GM23338 (cell line): ENCODE measurements around the gene C11orf21. TPM values are rescaled to one million over a fixed set of nuclear protein-coding genes. Genes with fewer than 3 reads are reported as not detected.

ENCODE experiments used
- ATAC-seq: fragments of 200-7000 bp; cut with Tn5 transposase; 3 replicates; pipeline ENCODE4 v1.9.1; 2020
- DNase-seq: peaks from one replicate; pipeline ENCODE4 v3.0.0-alpha.2; 2015; ENCODE audit warnings: low spot score
- H2AFZ ChIP-seq: fragments of 200-600 bp; sonication (generic); 2 replicates; pipeline ENCODE4 v1.8.0; 2016; ENCODE audit warnings: antibody characterized with exemption, mild to moderate bottlenecking, moderate library complexity
- H3F3A ChIP-seq: fragments of 200-600 bp; sonication (generic); replicated peaks from 2 replicates; pipeline ENCODE4 v1.8.0; 2017; ENCODE audit warnings: antibody characterized with exemption, mixed run types, low read depth
- H3K27ac ChIP-seq: fragments of 200-600 bp; sonication (generic); 2 replicates; pipeline ENCODE4 v1.6.1; 2016; ENCODE audit warnings: low read depth
- H3K27me3 ChIP-seq: fragments of 200-600 bp; sonication (generic); 2 replicates; pipeline ENCODE4 v1.8.0; 2016; ENCODE audit warnings: mild to moderate bottlenecking, mixed run types, moderate library complexity; ENCODE audit not compliant: insufficient read depth
- H3K36me3 ChIP-seq: fragments of 200-600 bp; sonication (generic); 2 replicates; pipeline ENCODE4 v1.8.0; 2016; ENCODE audit warnings: mild to moderate bottlenecking; ENCODE audit not compliant: insufficient read depth
- H3K4me1 ChIP-seq: fragments of 200-600 bp; sonication (generic); 2 replicates; pipeline ENCODE4 v1.8.0; 2016; ENCODE audit warnings: mild to moderate bottlenecking, moderate library complexity; ENCODE audit not compliant: insufficient read depth
- H3K4me2 ChIP-seq: fragments of 200-600 bp; sonication (generic); 2 replicates; pipeline ENCODE4 v1.7.1; 2017; ENCODE audit warnings: mixed run types
- H3K4me3 ChIP-seq: fragments of 200-600 bp; sonication (generic); 2 replicates; pipeline ENCODE4 v1.6.1; 2016; ENCODE audit warnings: mixed run types
- H3K79me2 ChIP-seq: fragments of 200-600 bp; sonication (generic); replicated peaks from 2 replicates; pipeline ENCODE4 v1.8.0; 2017; ENCODE audit warnings: mild to moderate bottlenecking; ENCODE audit not compliant: insufficient read depth
- H3K9me2 ChIP-seq: fragments of 200-600 bp; sonication (generic); 2 replicates; pipeline ENCODE4 v1.8.0; 2017; ENCODE audit not compliant: insufficient read depth
- H4K20me1 ChIP-seq: fragments of 200-600 bp; sonication (generic); replicated peaks from 2 replicates; pipeline ENCODE4 v1.8.0; 2017; ENCODE audit warnings: mild to moderate bottlenecking; ENCODE audit not compliant: insufficient read depth
- H3K27ac Mint-ChIP-seq: 2 replicates; pipeline ENCODE4 v1.8.0; 2020; ENCODE audit warnings: inconsistent platforms, mild to moderate bottlenecking, moderate library complexity, mixed read lengths
- H3K27me3 Mint-ChIP-seq: 3 replicates; pipeline ENCODE4 v1.8.0; 2022; ENCODE audit warnings: low read depth, mild to moderate bottlenecking, moderate library complexity, mixed read lengths, inconsistent platforms; ENCODE audit not compliant: insufficient read depth, poor library complexity
- H3K36me3 Mint-ChIP-seq: 3 replicates; pipeline ENCODE4 v1.8.0; 2021; ENCODE audit warnings: low read depth, mild to moderate bottlenecking, inconsistent platforms, moderate library complexity, mixed read lengths
- H3K4me1 Mint-ChIP-seq: 3 replicates; pipeline ENCODE4 v1.8.0; 2020; ENCODE audit warnings: mild to moderate bottlenecking, inconsistent platforms, mixed read lengths
- H3K4me3 Mint-ChIP-seq: 3 replicates; pipeline ENCODE4 v1.8.0; 2021; ENCODE audit warnings: moderate library complexity, mild to moderate bottlenecking, inconsistent platforms, mixed read lengths
- H3K9me3 Mint-ChIP-seq: 3 replicates; pipeline ENCODE4 v1.8.0; 2020; ENCODE audit warnings: moderate library complexity, mild to moderate bottlenecking, inconsistent platforms, mixed read lengths
- CTCF ChIP-seq, 2 experiments: fragments of 200-600 bp in 1 of 2; sonication (generic) in 1 of 2; conservative IDR thresholded peaks; 2 replicates each; pipeline versions ENCODE4 v1.5.1 to v1.6.1; 2016 to 2017; ENCODE audit warnings: antibody characterized with exemption in 2 of 2, low read depth in 2 of 2, mild to moderate bottlenecking in 2 of 2, moderate library complexity in 1 of 2
- EZH2phosphoT487 ChIP-seq: fragments of 200-600 bp; sonication (generic); IDR thresholded peaks from one replicate; pipeline ENCODE4 v1.8.1; 2018; ENCODE audit warnings: antibody characterized with exemption; ENCODE audit not compliant: unreplicated experiment
- polyA plus RNA-seq: library from polyadenylated mRNA; unstranded; fragments of >200 nt; fragmentation: Nextera tagmentation; extraction: Ambion mirVana; gene quantifications from 2 replicates; pipeline ENCODE4 v1.2.1, GENCODE V29; 2016
- total RNA-seq: library from RNA; depleted of rRNA; stranded (reverse); fragments of >200 nt; shearing (Covaris generic); gene quantifications from 2 replicates; pipeline ENCODE4 v1.2.3, GENCODE V29; 2014
- TF ChIP-seq, protein P1 (sequence below): fragments of 250-450 bp; sonication (Bioruptor Pico); IDR thresholded peaks from 2 replicates; pipeline ENCODE4 v1.5.0; 2020; ENCODE audit warnings: mild to moderate bottlenecking, moderate library complexity

C11orf21 gene
- total and polyA plus RNA-seq, 2 experiments from 2014 or later = not detected

DNA sequence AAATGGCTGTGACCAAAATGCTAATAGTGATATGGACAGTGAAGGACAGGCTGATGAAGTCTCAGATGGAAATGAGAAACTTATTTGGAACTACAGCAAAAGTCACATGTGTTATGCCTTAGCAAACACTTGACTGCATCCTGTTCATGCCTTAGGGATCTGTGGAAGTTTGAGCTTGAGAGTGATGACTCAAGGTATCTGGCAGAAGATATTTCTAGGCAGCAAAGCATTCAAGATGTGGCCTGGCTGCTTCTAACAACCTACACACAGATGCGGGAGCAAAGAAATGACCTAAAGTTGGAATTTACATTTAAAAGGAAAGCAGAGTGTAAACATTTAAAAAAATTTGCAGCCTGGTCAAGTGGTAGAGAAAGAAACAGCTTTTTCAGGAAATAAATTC, 47.3 kb upstream of the C11orf21 start:
- Histone ChIP-seq H3F3A (no peaks in the 10 kb centered on the region), H3K79me2 (no peaks in the 10 kb centered on the region), H3K27ac (no peak overlapping the region), H3K9me2 (no peaks in the 10 kb centered on the region), H3K36me3 (peaks cover 3% of the 10 kb centered on the region), H3K4me2 (no peak overlapping the region), H3K27me3 (no peaks in the 10 kb centered on the region), H3K4me3 (no peak overlapping the region), H2AFZ (no peak overlapping the region), H4K20me1 (no peaks in the 10 kb centered on the region), H3K4me1 (no peaks in the 10 kb centered on the region)
- TF ChIP-seq CTCF (conservative IDR thresholded peaks at IDR 0.05; ENCODE audit: low read depth in 2 of 2) (no peak), EZH2phosphoT487 (no peak)
- TF ChIP-seq, protein P1, sequence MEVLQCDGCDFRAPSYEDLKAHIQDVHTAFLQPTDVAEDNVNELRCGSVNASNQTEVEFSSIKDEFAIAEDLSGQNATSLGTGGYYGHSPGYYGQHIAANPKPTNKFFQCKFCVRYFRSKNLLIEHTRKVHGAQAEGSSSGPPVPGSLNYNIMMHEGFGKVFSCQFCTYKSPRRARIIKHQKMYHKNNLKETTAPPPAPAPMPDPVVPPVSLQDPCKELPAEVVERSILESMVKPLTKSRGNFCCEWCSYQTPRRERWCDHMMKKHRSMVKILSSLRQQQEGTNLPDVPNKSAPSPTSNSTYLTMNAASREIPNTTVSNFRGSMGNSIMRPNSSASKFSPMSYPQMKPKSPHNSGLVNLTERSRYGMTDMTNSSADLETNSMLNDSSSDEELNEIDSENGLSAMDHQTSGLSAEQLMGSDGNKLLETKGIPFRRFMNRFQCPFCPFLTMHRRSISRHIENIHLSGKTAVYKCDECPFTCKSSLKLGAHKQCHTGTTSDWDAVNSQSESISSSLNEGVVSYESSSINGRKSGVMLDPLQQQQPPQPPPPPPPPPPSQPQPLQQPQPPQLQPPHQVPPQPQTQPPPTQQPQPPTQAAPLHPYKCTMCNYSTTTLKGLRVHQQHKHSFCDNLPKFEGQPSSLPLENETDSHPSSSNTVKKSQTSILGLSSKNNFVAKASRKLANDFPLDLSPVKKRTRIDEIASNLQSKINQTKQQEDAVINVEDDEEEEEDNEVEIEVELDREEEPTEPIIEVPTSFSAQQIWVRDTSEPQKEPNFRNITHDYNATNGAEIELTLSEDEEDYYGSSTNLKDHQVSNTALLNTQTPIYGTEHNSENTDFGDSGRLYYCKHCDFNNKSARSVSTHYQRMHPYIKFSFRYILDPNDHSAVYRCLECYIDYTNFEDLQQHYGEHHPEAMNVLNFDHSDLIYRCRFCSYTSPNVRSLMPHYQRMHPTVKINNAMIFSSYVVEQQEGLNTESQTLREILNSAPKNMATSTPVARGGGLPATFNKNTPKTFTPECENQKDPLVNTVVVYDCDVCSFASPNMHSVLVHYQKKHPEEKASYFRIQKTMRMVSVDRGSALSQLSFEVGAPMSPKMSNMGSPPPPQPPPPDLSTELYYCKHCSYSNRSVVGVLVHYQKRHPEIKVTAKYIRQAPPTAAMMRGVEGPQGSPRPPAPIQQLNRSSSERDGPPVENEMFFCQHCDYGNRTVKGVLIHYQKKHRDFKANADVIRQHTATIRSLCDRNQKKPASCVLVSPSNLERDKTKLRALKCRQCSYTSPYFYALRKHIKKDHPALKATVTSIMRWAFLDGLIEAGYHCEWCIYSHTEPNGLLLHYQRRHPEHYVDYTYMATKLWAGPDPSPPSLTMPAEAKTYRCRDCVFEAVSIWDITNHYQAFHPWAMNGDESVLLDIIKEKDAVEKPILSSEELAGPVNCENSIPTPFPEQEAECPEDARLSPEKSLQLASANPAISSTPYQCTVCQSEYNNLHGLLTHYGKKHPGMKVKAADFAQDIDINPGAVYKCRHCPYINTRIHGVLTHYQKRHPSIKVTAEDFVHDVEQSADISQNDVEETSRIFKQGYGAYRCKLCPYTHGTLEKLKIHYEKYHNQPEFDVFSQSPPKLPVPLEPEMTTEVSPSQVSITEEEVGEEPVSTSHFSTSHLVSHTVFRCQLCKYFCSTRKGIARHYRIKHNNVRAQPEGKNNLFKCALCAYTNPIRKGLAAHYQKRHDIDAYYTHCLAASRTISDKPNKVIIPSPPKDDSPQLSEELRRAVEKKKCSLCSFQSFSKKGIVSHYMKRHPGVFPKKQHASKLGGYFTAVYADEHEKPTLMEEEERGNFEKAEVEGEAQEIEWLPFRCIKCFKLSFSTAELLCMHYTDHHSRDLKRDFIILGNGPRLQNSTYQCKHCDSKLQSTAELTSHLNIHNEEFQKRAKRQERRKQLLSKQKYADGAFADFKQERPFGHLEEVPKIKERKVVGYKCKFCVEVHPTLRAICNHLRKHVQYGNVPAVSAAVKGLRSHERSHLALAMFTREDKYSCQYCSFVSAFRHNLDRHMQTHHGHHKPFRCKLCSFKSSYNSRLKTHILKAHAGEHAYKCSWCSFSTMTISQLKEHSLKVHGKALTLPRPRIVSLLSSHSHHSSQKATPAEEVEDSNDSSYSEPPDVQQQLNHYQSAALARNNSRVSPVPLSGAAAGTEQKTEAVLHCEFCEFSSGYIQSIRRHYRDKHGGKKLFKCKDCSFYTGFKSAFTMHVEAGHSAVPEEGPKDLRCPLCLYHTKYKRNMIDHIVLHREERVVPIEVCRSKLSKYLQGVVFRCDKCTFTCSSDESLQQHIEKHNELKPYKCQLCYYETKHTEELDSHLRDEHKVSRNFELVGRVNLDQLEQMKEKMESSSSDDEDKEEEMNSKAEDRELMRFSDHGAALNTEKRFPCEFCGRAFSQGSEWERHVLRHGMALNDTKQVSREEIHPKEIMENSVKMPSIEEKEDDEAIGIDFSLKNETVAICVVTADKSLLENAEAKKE (CRISPR knock-in tag) = no peak
- DNase-seq (no peak), ATAC-seq (no peak)
- Mint-ChIP-seq H3K27ac (no peak overlapping the region), H3K9me3 (peaks cover 60% of the 10 kb centered on the region), H3K36me3 (peaks cover 14% of the 10 kb centered on the region; the same call in 2 of the 3 replicates), H3K27me3 (peaks cover 26% of the 10 kb centered on the region), H3K4me1 (no peaks in the 10 kb centered on the region; the same call in 2 of the 3 replicates), H3K4me3 (no peak overlapping the region)
